ENCODE results near the gene NPR3.

Gene NPR3

DNA sequence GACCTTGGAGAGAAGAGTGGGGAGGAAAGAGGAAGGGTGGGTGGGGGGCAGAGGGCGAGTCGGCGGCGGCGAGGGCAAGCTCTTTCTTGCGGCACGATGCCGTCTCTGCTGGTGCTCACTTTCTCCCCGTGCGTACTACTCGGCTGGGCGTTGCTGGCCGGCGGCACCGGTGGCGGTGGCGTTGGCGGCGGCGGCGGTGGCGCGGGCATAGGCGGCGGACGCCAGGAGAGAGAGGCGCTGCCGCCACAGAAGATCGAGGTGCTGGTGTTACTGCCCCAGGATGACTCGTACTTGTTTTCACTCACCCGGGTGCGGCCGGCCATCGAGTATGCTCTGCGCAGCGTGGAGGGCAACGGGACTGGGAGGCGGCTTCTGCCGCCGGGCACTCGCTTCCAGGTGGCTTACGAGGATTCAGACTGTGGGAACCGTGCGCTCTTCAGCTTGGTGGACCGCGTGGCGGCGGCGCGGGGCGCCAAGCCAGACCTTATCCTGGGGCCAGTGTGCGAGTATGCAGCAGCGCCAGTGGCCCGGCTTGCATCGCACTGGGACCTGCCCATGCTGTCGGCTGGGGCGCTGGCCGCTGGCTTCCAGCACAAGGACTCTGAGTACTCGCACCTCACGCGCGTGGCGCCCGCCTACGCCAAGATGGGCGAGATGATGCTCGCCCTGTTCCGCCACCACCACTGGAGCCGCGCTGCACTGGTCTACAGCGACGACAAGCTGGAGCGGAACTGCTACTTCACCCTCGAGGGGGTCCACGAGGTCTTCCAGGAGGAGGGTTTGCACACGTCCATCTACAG is 760 bp downstream of the NPR3 start:
- H3K27ac ChIP-seq = peak overlapping the region; percentile 19
- TF ChIP-seq, protein P1, sequence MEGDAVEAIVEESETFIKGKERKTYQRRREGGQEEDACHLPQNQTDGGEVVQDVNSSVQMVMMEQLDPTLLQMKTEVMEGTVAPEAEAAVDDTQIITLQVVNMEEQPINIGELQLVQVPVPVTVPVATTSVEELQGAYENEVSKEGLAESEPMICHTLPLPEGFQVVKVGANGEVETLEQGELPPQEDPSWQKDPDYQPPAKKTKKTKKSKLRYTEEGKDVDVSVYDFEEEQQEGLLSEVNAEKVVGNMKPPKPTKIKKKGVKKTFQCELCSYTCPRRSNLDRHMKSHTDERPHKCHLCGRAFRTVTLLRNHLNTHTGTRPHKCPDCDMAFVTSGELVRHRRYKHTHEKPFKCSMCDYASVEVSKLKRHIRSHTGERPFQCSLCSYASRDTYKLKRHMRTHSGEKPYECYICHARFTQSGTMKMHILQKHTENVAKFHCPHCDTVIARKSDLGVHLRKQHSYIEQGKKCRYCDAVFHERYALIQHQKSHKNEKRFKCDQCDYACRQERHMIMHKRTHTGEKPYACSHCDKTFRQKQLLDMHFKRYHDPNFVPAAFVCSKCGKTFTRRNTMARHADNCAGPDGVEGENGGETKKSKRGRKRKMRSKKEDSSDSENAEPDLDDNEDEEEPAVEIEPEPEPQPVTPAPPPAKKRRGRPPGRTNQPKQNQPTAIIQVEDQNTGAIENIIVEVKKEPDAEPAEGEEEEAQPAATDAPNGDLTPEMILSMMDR (conservative IDR thresholded peaks at IDR 0.05) = no peak

DNA sequence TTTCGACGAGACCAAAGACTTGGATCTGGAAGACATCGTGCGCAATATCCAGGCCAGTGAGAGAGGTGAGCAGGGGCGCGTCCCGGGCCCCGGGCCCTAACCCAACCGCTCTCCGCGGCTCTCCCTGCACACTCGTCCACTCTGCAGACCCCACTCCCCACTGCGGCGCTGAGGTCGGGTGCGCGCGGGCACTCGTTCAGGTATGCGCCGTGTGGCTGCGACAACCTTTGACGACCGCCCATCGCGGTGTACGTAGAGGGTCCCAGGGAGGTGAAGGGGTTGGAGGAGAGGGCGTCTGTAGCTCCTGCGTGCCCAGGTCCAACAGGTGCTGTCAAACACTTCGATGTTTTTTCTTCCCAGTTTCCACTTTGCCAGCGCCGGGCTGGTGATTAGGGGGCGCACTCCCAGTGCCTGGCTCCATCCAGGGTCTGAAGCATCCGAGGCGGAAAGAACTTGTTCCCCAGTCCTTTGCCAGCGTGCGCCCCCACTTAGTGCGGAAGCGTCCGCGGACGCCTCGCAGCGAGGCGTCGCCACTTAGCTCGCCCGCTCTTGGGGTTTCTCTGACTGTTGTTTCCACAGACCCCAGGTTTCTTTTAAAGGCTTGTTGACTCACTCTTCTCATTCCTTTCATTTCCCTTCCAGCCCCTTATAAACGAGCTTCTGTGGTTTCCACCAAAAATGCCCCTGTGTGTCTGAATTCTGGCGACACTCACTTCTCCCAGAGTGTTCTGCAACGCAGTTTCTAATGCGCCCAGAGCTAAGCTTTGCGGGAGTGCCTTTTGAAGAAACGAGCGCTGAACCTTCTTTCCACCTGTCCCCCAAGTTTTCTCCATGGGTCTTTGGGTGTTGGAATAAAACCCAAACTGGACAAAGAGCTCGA is 1.6 kb downstream of the NPR3 start:
- H3K27ac ChIP-seq = no peak overlapping the region
- TF ChIP-seq, protein P1 (conservative IDR thresholded peaks at IDR 0.05) = no peak
- TF ChIP-seq ZFX (IDR thresholded peaks at IDR 0.05) = no peak

DNA sequence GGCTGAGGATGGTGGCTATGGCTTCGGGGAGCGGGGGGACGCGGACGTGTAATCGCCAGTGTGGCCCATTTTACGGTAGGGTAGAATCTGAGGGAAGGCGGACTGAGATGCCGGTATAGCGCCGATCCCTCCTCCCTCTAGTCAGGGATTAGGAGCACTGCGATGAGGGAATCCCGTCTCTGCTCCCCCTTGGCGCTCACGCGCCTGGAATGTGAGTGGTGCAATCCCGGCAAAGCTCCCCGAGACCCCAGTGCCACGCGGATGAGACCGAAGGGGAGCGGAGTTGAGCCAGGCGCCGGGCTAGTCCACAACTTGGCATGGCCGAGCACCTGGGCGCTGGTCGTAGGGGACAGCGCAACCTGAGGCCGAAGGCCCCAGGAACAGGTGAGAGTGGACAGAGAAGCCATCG is 2.2 kb downstream of the NPR3 start:
- TF ChIP-seq, protein P1 (conservative IDR thresholded peaks at IDR 0.05) = no peak
- TF ChIP-seq ZFX (IDR thresholded peaks at IDR 0.05) = no peak
- no peak overlapping the region for H3K27ac ChIP-seq

DNA sequence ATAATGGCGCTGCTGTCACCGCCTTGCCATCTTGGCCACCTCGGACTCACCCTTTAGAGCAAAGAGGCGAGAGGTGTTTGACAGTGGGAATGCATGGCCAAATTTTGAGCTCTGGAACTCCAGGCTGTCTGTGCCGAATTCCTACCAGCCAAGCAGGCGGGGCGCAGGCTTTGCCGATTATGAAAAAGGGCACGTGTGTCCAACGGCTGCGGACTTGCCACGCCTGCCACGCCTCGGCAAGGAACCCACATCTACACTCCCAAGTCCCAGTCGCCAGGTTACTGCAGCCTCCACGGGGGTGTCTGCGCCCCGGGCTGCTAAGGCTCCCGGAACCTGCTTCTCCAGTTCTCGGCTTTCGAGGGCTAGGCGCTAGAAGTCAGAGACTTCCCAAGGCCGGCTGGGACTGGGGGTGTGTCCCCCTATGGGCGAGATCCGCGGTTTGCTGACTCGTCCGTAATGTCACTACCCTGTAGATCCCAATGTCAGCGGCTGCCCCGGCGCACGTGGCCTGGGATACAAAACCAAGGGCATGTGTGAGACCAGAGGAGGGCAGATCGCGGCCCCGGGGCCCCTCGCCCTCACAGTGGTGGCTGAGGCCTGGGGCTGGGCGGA is 2.8 kb downstream of the NPR3 start:
- TF ChIP-seq, protein P1 (conservative IDR thresholded peaks at IDR 0.05) = no peak
- no peak for TF ChIP-seq ZFX (IDR thresholded peaks at IDR 0.05)
- H3K27ac ChIP-seq = no peak overlapping the region

DNA sequence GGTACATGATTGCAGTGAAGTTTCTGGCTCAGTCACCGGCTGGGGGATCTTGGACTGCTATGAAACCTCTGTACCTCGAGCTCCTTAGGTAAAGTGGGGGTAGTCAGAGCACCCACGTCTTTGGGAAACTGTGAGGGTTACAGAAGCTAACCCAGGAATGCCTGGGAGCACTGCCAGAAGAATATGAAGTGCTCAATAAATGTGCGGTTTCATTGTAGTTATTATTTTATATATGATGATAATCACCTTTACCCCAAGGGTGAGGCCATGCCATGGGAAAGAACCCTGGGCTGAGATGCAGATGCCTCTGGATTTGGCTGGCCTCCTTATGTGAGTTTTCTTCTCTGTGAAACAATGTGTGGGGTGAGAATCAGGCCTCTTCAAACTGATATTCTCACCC is 3.7 kb downstream of the NPR3 start:
- TF ChIP-seq, protein P1 (conservative IDR thresholded peaks at IDR 0.05) = no peak
- no peak for TF ChIP-seq ZFX (IDR thresholded peaks at IDR 0.05)

DNA sequence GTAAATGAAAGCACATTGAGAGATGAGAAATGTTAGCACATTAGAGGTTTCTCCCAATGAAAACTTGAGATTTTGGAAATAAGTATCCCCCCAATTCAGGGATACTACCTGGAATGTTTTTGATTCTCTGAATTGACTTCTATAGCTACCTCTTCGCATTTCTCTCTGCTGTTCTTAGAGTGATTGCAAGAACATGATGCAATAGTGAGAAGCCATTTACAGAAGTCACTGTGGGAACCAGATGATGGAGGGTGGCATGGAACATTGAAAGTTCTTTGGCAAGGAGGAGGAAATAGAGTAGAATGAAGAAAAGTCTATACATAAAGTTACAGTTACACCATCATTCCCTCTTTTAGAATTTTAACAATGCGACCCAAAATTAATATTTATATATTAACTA is 9.2 kb downstream of the NPR3 start:
- no peak overlapping the region for H3K27ac ChIP-seq
- TF ChIP-seq, protein P1 (conservative IDR thresholded peaks at IDR 0.05) = no peak
- no peak for TF ChIP-seq ZFX (IDR thresholded peaks at IDR 0.05)

More for the DNA sequence above, 3.7 kb downstream of the NPR3 start:
- H3K27ac ChIP-seq = no peak overlapping the region

All from C4-2B (cell line).